Duodenal mucosa (tissue), 2 donors: ENCODE results near the gene APOM.

Experiments
- H3K27ac ChIP-seq: one replicate; pipeline ENCODE4 v1.7.0; 2013; ENCODE audit warnings: low read depth, low read length
- H3K27me3 ChIP-seq, 2 donors: one replicate each; pipeline ENCODE4 v1.7.0; 2013; ENCODE audit warnings: low read length in 2 of 2, control low read depth in 1 of 2; ENCODE audit not compliant: insufficient read depth in 2 of 2, control insufficient read depth in 1 of 2
- H3K36me3 ChIP-seq, 2 donors: one replicate each; pipeline ENCODE4 v1.7.0; 2013; ENCODE audit warnings: low read length in 2 of 2, control low read depth in 1 of 2; ENCODE audit not compliant: insufficient read depth in 2 of 2, control insufficient read depth in 1 of 2
- H3K4me1 ChIP-seq, 2 donors: one replicate each; pipeline ENCODE4 v1.7.0; 2013; ENCODE audit warnings: low read length in 2 of 2, control low read depth in 1 of 2; ENCODE audit not compliant: insufficient read depth in 2 of 2, control insufficient read depth in 1 of 2
- H3K4me3 ChIP-seq, 2 donors: one replicate each; pipeline ENCODE4 v1.7.0; 2013; ENCODE audit warnings: low read length in 2 of 2, low read depth in 1 of 2
- H3K9ac ChIP-seq, 2 donors: one replicate each; pipeline ENCODE4 v1.7.0; 2013; ENCODE audit warnings: low read length in 2 of 2, low read depth in 1 of 2
- H3K9me3 ChIP-seq, 2 donors: one replicate each; pipeline ENCODE4 v1.7.0; 2013; ENCODE audit warnings: low read length in 2 of 2, control low read depth in 1 of 2; ENCODE audit not compliant: control insufficient read depth in 1 of 2

Gene APOM

DNA sequence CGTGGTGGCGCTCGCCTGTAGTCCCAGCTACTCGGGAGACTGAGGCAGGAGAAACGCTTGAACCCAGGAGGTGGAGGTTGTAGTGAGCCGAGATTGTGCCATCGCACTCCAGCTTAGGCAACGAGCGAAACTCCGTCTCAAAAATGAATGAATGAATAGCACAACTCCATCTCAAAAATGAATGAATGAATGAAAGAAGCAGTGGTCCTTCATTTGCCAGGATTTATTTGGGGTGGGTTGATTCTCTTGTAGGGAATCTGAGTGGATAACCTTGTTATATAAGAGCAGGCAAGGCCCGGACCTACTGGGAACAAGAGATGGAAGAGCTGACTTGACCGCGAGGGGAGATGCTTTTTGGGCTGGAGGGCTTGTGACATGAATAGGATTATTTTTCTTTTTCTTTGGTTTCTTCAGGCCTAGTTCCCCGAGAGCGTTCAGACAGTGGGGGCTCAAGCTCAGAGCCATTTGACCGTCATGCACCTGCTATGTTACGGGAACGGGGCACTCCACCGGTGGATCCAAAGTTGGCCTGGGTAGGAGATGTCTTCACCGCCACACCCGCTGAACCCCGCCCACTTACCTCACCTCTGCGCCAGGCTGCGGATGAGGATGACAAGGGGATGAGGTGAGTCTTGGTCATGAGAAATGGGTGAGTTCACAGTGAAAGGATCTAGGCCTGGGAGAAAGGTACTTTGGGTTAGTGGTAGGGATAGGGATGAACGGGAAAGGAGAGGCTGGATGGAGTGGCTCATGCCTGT is 25.3 kb upstream of the APOM start:
- Histone ChIP-seq H3K9ac (no peak overlapping the region), H3K4me1 (no peaks in the 10 kb centered on the region), H3K9me3 (no peaks in the 10 kb centered on the region), H3K4me3 (no peak overlapping the region), H3K36me3 (peaks cover 65 to 93% of the 10 kb centered on the region in 2 donors), H3K27ac (no peak overlapping the region), H3K27me3 (no peaks in the 10 kb centered on the region)

DNA sequence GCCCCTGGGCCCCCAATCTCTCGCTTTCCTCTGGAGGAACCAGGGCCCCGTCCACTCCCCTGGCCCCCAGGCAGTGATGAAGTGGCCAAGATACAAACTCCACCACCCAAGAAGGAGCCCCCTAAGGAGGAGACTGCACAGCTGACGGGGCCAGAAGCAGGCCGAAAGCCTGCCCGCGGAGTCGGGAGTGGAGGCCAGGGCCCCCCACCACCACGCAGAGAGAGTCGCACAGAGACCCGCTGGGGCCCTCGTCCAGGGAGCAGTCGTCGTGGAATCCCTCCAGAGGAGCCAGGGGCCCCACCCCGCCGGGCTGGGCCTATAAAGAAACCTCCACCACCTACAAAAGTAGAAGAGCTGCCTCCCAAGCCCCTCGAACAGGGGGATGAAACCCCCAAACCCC is 24.5 kb upstream of the APOM start:
- Histone ChIP-seq H3K9ac (no peak overlapping the region), H3K27me3 (no peaks in the 10 kb centered on the region), H3K4me3 (no peak overlapping the region), H3K9me3 (no peaks in the 10 kb centered on the region), H3K36me3 (peaks cover 65 to 93% of the 10 kb centered on the region in 2 donors), H3K27ac (no peak overlapping the region), H3K4me1 (no peaks in the 10 kb centered on the region)

DNA sequence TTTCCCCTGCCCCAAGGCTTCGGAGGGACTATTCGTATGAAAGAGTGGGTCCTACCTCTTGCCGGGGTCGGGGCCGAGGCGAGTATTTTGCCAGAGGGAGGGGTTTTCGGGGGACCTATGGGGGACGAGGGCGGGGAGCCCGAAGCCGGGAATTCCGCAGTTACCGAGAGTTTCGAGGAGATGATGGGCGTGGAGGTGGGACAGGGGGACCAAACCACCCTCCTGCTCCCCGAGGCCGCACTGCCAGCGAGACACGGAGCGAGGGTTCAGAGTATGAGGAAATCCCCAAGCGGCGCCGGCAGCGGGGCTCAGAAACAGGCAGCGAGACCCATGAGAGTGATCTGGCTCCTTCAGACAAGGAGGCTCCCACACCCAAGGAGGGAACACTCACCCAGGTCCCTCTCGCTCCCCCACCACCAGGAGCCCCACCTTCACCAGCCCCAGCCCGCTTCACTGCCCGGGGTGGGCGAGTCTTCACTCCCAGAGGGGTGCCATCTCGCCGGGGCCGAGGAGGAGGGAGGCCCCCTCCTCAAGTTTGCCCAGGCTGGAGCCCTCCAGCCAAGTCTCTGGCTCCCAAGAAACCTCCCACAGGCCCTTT is 23.9 kb upstream of the APOM start:
- H3K27ac ChIP-seq = no peak overlapping the region
- H3K9ac ChIP-seq = no peak overlapping the region
- H3K36me3 ChIP-seq = peaks cover 66 to 93% of the 10 kb centered on the region in 2 donors
- H3K9me3 ChIP-seq = no peaks in the 10 kb centered on the region
- no peaks in the 10 kb centered on the region for H3K4me1 ChIP-seq
- no peak overlapping the region for H3K4me3 ChIP-seq
- H3K27me3 ChIP-seq = no peaks in the 10 kb centered on the region

DNA sequence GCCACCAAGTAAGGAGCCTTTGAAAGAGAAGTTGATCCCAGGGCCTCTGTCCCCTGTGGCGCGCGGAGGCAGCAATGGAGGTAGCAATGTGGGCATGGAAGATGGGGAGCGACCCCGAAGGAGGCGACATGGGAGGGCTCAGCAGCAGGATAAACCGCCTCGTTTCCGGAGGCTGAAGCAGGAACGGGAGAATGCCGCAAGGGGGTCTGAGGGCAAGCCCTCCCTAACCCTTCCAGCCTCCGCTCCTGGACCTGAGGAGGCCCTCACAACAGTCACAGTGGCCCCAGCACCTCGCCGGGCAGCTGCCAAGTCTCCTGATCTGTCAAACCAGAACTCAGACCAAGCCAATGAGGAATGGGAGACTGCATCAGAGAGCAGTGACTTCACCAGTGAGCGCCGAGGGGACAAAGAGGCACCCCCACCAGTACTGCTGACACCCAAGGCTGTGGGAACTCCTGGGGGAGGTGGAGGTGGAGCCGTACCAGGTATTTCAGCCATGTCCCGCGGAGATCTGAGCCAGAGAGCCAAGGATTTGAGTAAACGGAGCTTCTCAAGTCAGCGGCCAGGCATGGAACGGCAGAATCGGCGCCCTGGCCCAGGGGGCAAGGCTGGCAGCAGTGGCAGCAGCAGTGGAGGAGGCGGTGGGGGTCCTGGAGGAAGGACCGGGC is 23.3 kb upstream of the APOM start:
- Histone ChIP-seq H3K27me3 (no peaks in the 10 kb centered on the region), H3K4me3 (no peak overlapping the region), H3K36me3 (peaks cover 70 to 93% of the 10 kb centered on the region in 2 donors), H3K27ac (no peak overlapping the region), H3K9me3 (no peaks in the 10 kb centered on the region), H3K4me1 (no peaks in the 10 kb centered on the region), H3K9ac (no peak overlapping the region)

DNA sequence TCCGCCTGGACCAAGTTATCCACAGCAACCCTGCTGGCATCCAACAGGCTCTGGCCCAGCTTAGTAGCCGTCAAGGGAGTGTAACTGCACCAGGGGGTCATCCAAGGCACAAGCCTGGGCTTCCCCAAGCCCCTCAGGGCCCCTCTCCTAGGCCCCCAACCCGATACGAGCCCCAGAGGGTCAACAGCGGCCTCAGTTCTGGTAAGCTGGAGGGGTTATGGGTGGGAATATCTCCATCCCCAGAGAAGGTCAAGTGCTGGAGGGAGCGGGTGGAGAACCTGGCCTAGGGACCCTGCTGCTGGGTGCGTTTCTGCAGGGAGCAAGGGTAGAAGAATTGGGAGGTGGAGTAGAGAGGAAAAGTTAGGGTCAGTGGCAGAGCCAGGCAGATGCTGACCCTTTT is 22.2 kb upstream of the APOM start:
- Histone ChIP-seq H3K36me3 (peaks cover 63 to 90% of the 10 kb centered on the region in 2 donors), H3K9ac (no peak overlapping the region), H3K27me3 (no peaks in the 10 kb centered on the region), H3K4me3 (no peak overlapping the region), H3K27ac (no peak overlapping the region), H3K9me3 (no peaks in the 10 kb centered on the region), H3K4me1 (no peaks in the 10 kb centered on the region)

DNA sequence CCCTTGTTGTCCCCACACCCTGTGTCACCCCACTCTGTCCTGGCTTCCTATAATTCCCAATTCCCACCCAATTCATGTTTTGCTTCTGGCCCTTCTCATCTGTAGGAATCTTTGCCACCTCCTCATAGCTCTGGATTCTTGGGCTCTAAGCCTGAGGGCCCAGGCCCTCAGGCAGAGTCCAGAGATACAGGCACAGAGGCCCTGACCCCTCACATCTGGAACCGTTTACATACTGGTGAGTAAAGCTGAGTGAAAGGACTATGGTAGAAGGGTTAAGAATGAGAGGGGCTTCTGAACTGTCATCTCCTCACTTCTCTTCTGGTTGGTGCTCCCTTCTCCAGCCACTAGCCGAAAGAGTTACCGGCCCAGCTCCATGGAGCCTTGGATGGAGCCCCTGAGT is 21.6 kb upstream of the APOM start:
- no peak overlapping the region for H3K4me3 ChIP-seq
- H3K36me3 ChIP-seq = peaks cover 61 to 90% of the 10 kb centered on the region in 2 donors
- no peak overlapping the region for H3K27ac ChIP-seq
- no peaks in the 10 kb centered on the region for H3K27me3 ChIP-seq
- H3K9me3 ChIP-seq = no peaks in the 10 kb centered on the region
- no peaks in the 10 kb centered on the region for H3K4me1 ChIP-seq
- no peak overlapping the region for H3K9ac ChIP-seq

DNA sequence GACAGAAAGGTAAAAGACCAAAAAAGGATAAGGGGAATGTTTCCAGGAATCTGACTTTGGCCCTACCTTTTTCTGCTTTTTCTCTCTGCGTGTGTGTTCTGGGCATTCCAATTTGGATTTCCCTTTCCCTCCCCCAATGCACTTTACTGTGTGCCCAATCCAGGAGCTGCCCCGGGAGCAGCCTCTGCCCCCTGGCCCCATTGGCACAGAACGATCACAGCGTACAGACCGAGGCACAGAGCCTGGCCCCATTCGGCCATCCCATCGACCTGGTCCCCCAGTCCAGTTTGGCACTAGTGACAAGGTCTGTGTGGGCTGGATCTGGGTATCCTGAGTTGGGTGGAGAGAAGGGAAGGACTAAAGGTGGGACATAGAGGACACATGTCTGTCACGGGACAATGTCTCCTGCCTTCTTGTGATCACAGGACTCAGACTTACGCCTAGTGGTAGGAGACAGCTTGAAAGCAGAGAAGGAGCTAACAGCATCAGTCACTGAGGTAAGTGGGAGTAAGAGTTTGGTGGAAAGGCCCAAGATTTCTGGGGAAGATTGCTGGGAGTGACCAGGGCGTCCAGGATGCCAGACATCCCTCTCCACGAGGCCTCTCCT is 20.6 kb upstream of the APOM start:
- Histone ChIP-seq H3K9ac (no peak overlapping the region), H3K4me3 (no peak overlapping the region), H3K36me3 (peaks cover 63 to 90% of the 10 kb centered on the region in 2 donors), H3K27ac (no peak overlapping the region), H3K4me1 (no peaks in the 10 kb centered on the region), H3K9me3 (no peaks in the 10 kb centered on the region), H3K27me3 (no peaks in the 10 kb centered on the region)

DNA sequence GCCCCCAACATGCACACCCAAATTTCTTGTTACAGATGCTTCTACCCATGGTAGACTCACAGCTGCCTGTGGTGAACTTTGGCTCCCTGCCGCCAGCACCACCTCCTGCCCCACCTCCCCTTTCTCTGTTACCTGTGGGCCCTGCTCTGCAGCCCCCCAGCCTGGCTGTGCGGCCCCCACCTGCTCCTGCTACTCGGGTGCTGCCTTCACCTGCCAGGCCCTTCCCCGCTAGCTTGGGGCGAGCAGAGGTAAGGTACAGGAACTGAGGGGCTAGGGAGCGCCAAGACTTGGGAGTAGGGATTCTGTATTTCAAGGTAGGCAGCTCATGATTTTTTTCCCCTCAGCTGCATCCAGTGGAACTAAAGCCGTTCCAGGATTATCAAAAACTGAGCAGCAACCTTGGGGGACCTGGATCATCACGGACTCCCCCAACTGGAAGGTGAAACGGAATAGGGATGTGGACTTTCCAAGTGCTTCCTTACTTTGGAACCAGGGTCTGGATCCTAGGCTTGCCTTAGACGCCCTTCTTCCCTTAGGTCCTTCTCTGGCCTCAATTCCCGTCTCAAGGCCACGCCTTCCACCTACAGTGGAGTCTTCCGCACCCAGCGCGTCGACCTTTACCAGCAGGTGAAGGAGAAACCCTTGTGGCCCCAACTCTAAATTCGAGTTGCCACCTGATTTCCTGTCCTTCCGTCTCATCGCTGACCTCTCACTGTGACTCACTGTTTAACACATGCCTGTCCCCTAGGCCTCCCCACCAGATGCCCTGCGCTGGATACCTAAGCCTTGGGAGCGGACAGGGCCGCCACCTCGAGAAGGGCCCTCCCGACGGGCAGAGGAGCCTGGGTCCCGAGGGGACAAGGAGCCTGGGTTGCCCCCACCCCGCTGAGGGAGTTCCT is 18.7 kb upstream of the APOM start:
- H3K36me3 ChIP-seq = peaks cover 71 to 93% of the 10 kb centered on the region in 2 donors
- no peaks in the 10 kb centered on the region for H3K4me1 ChIP-seq
- H3K27me3 ChIP-seq = no peaks in the 10 kb centered on the region
- H3K9ac ChIP-seq = no peak overlapping the region
- H3K9me3 ChIP-seq = no peaks in the 10 kb centered on the region
- H3K27ac ChIP-seq = no peak overlapping the region
- no peak overlapping the region for H3K4me3 ChIP-seq

DNA sequence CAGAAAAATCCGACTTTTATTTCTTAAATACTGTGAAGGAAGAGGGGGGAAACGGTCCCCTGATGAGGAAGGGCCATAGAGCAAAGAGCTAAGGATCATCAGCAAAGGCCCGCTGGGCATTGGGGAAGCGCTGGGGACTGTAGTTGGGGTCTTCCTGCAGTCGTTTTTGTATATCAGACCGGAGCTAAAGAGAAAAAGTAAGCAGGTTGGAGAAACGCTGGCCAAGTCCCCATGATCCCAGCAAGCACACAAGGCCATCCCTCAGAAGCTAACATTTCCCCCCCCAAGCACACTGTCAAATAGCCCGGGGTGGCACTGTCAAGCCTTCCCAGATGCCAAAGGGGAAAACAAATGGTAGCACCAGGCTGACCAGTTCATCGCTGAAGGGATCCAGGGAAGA is 16.7 kb upstream of the APOM start:
- no peaks in the 10 kb centered on the region for H3K9me3 ChIP-seq

More for the DNA sequence above, 16.7 kb upstream of the APOM start:
- Histone ChIP-seq H3K27me3 (no peaks in the 10 kb centered on the region), H3K4me3 (no peak overlapping the region), H3K9ac (no peak overlapping the region), H3K27ac (no peak overlapping the region), H3K4me1 (no peaks in the 10 kb centered on the region), H3K36me3 (peaks cover 72 to 94% of the 10 kb centered on the region in 2 donors)
